MG63 (cell line): Measurements from ENCODE around the gene CYB5R2. TPM values are rescaled to one million over a fixed set of nuclear protein-coding genes. Genes with fewer than 3 reads are reported as not detected.
A peak's percentile ranks its signal among the peaks of the same experiment; 100 is the strongest.

Source experiments
- DNase-seq: peaks from one replicate; pipeline ENCODE4 v3.0.0-alpha.2; 2020
- H3K27me3 ChIP-seq: fragments of 250-450 bp; sonication (Bioruptor Pico); 2 replicates; pipeline ENCODE4 v1.5.1; 2020; ENCODE audit warnings: mild to moderate bottlenecking, moderate library complexity
- H3K36me3 ChIP-seq: fragments of 250-450 bp; sonication (Bioruptor Pico); 2 replicates; pipeline ENCODE4 v1.5.1; 2020; ENCODE audit warnings: mild to moderate bottlenecking, moderate library complexity
- H3K4me3 ChIP-seq: fragments of 250-450 bp; sonication (Bioruptor Pico); 2 replicates; pipeline ENCODE4 v1.5.1; 2020; ENCODE audit warnings: mild to moderate bottlenecking, moderate library complexity
- H3K9me3 ChIP-seq: fragments of 250-450 bp; sonication (Bioruptor Pico); 2 replicates; pipeline ENCODE4 v1.5.1; 2020; ENCODE audit warnings: mild to moderate bottlenecking, moderate library complexity
- total RNA-seq: library from RNA; depleted of rRNA; stranded (reverse); fragments of >200 nt; shearing (Covaris generic); gene quantifications from 2 replicates; pipeline ENCODE4 v1.2.3, GENCODE V29; 2014; ENCODE audit warnings: low replicate concordance

CYB5R2 gene
- total RNA-seq, 1 experiment from 2014 or later: 20.2 TPM

GRCh38 chr11:7654195-7654705, 19.1 kb downstream of the CYB5R2 start:
- H3K4me3 ChIP-seq: no peak overlapping the region
- H3K36me3 ChIP-seq: no peaks in the 10 kb centered on the region
- H3K27me3 ChIP-seq: no peaks in the 10 kb centered on the region
- H3K9me3 ChIP-seq: no peaks in the 10 kb centered on the region
- no peak for DNase-seq

GRCh38 chr11:7651700-7652099, 21.6 kb downstream of the CYB5R2 start:
- H3K9me3 ChIP-seq: no peaks in the 10 kb centered on the region
- no peaks in the 10 kb centered on the region for H3K36me3 ChIP-seq
- H3K27me3 ChIP-seq: no peaks in the 10 kb centered on the region
- H3K4me3 ChIP-seq: no peak overlapping the region
- DNase-seq: no peak

DNA sequence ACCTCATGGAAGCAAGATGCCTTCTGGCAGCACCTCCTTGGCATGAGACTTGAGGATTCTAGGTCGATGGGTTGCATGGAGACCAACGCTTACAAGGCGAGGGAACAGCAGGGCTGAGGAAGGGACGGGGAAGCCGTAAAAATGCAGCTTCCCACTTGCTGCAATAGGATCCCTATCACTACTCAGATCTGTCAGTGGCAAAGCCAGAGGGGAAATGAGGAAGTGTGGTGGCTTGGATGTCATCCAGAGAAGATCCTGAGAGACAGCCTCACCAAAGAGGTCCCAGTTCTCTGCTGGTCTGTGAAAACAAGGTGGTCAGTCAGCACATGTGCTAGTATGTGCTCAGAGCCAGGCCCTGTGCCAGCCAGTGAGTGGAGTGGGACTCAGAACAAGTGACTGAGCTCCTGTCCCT, 22.2 kb downstream of the CYB5R2 start:
- Histone ChIP-seq H3K4me3 (no peak overlapping the region), H3K27me3 (no peaks in the 10 kb centered on the region), H3K36me3 (no peaks in the 10 kb centered on the region), H3K9me3 (no peaks in the 10 kb centered on the region)
- no peak for DNase-seq

GRCh38 chr11:7648264-7648663, 25.0 kb downstream of the CYB5R2 start:
- Histone ChIP-seq H3K27me3 (no peaks in the 10 kb centered on the region), H3K9me3 (no peaks in the 10 kb centered on the region), H3K4me3 (no peak overlapping the region), H3K36me3 (no peaks in the 10 kb centered on the region)
- no peak for DNase-seq

- no peak for DNase-seq
- Histone ChIP-seq H3K27me3 (no peaks in the 10 kb centered on the region), H3K36me3 (no peaks in the 10 kb centered on the region), H3K9me3 (no peaks in the 10 kb centered on the region), H3K4me3 (no peak overlapping the region)
Measured at GRCh38 chr11:7646866-7647265, 26.4 kb downstream of the CYB5R2 start.

DNA sequence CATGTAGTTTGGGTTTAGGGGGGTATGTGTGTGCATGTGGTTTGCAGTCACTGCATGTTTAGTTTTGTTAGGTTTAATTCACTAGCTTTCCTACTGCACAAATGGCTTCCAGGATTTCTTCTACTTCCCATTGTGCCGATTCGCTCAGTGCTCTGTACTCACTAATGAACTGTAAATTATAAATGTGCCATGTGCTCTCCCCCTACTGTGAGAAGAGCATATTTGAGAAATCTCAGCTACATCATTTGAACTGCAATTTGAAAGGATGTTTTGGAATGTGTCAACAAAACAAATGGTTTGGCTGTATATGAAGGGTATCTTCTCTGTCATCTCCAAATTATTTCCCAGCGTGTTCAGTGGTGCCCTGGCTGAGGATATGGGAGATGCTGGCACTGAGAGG, 28.1 kb downstream of the CYB5R2 start:
- Histone ChIP-seq H3K27me3 (no peaks in the 10 kb centered on the region), H3K36me3 (no peaks in the 10 kb centered on the region), H3K9me3 (no peaks in the 10 kb centered on the region), H3K4me3 (no peak overlapping the region)
- DNase-seq: no peak

GRCh38 chr11:7643314-7643713, 30.0 kb downstream of the CYB5R2 start:
- H3K4me3 ChIP-seq: no peak overlapping the region
- no peak for DNase-seq
- no peaks in the 10 kb centered on the region for H3K36me3 ChIP-seq

DNA sequence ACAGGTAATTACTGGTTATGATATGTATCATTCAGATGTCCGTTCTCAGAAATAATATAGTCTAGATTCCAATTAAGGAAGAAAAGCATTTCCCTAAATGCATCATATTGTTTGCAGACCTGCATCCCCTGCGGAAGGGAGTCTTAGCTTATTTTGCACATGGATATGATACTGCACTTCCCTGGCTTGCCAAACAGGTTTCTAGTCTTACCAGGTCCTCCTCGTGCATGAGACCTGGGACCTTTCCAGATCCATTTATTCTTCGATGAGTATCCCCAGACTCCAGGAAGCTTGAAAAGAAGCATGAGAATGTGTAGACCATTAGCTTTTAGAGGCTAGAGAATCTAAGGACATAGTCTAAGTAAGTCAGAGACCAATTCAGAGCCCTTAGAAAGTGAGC, 30.6 kb downstream of the CYB5R2 start:
- Histone ChIP-seq H3K9me3 (no peaks in the 10 kb centered on the region), H3K36me3 (no peaks in the 10 kb centered on the region), H3K4me3 (no peak overlapping the region), H3K27me3 (no peaks in the 10 kb centered on the region)
- no peak for DNase-seq

More at GRCh38 chr11:7643314-7643713, 30.0 kb downstream of the CYB5R2 start:
- no peaks in the 10 kb centered on the region for H3K9me3 ChIP-seq
- no peaks in the 10 kb centered on the region for H3K27me3 ChIP-seq

DNA sequence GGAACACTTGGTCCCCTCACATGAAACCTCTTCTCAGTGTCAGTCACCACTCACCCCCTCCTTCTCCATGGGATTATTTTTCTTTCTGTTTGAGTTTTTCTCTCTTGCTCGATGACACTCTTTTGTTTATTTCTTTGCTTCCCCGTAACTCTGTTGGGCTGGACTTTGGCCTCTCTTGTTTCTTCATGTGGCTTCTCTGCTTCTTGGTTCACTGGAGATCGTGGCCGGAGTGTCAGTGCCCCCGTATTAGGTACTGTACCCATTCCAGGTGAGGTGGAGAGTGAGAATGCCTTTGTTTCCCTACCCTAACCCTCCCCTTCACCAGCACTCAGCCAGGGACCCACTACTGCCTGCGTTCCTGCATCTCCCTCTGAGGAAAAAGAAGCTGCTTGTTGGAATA, 32.5 kb downstream of the CYB5R2 start:
- Histone ChIP-seq H3K36me3 (no peaks in the 10 kb centered on the region), H3K4me3 (no peak overlapping the region), H3K27me3 (no peaks in the 10 kb centered on the region), H3K9me3 (no peaks in the 10 kb centered on the region)
- DNase-seq: no peak

- no peak overlapping the region for H3K4me3 ChIP-seq
- no peaks in the 10 kb centered on the region for H3K27me3 ChIP-seq
- no peaks in the 10 kb centered on the region for H3K36me3 ChIP-seq
- no peaks in the 10 kb centered on the region for H3K9me3 ChIP-seq
- DNase-seq: no peak
Measured at GRCh38 chr11:7639643-7640025, 33.7 kb downstream of the CYB5R2 start.

DNA sequence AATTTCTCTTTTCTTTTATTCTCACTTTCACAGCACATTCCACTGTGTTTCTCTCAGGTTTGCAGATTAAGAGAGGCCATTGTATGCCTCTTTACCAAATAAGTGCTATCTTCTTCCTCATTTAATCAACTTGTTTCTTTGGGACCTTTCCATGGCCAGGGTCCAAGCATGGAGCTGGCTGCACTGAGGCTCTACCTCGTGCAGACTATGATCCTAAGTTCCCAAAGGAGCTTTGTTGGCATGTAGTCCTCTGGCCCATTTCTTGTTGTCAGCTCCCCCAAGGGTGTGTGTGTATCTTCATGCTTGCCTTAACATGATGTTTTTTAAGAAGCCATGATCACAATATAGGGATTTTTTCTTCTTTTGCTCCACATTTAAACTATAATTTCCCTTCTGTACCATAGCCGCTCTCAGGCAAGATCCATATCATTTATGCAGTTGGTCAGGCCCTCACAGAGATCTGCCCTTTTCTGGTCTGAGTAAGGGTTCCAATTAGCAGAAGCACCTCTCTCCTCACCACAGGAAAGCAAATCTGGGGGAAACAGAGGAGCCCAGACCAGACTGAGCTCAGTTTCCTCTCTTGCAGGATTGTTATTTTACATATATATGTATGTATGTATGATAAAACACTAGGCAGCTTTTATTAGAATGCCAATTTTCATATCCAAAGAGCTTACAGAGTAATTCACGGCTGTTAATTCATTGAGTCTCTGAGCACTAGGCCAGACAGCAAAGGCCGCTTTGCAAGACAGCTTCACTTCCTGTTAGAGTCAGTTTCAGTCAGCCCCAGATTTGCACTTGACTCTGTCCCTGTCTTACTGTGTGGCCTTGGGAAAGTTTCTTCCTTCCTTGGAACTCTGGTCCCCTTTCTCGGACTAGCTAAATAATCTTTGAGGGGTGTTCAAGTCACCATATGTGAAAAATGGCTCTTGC, 34.3 kb downstream of the CYB5R2 start:
- H3K9me3 ChIP-seq: no peaks in the 10 kb centered on the region
- H3K27me3 ChIP-seq: no peaks in the 10 kb centered on the region
- no peak for DNase-seq
- no peaks in the 10 kb centered on the region for H3K36me3 ChIP-seq
- no peak overlapping the region for H3K4me3 ChIP-seq

DNA sequence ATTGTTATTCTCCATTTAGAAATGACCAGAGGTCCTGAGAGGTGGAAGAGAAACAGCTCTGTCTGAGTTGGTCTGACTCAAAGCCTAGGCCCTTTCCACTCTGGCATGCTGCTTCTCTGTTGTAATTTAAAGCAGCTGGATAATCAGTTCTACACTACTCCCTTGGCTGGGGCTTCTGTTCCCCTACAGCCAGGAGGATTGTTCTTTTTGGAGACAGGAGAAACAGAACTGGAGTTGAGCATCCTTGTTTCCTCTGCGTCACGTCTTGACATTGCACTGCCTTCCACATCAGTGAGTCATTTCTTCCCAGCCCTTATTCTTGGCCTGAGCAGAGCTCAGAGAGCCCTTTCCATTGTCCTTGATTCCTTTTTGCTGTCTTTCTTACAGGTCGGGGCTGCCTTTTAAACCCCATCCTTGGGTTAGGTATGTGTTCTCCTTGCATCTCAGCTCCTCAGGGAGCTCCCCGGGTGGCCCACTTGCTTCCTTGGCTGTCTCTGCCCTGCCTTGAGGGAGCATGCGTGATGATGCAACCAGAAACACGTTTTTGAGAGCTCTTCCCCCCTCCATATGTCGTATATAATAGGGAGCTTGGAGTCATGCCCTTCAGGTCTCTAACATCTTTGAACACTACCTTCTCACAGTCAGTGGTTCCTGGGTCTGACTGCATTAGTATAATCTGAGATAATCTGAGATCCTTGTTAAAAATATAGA, 35.7 kb downstream of the CYB5R2 start:
- no peak overlapping the region for H3K4me3 ChIP-seq
- DNase-seq: no peak
- H3K27me3 ChIP-seq: no peaks in the 10 kb centered on the region
- H3K36me3 ChIP-seq: no peaks in the 10 kb centered on the region
- H3K9me3 ChIP-seq: no peaks in the 10 kb centered on the region

DNA sequence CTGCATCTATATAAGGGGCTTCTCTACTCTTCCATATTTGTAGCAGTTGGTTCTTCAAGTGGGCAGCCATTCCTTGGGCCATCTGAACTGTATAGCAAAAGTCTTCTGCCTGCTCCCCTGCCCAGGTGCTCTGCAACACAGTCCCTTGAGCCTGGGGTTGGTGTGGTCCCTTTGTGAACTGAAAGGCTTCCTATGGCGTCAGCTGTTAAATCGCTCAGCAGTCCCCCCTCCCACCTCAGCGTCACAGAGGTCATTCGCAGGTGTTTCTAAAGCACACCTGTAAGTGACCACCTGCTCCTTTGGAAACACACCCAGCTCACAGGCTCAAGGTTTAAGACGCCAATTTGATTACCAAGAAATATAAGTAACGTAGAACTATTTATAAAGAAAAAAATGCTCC, 37.0 kb downstream of the CYB5R2 start:
- Histone ChIP-seq H3K9me3 (no peaks in the 10 kb centered on the region), H3K36me3 (no peaks in the 10 kb centered on the region), H3K4me3 (no peak overlapping the region), H3K27me3 (no peaks in the 10 kb centered on the region)
- no peak for DNase-seq

DNA sequence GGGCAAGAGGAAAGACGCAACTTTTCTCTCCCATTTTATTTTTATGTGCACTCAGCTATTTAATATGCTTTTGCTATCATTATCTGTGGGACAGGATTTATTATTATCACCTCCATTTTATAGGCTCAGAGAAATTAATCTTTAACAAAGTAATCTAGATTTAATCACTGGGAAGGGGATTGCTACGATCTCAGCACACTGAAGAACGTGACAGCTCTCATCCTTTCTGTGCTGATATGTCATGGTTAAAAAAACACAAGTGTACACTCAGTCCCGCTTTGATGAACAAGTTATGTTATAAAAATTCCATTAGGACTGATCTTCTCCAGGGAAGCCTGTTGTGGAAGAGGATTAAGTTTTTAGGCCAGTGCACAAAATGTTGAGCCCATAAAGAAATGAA, 37.6 kb downstream of the CYB5R2 start:
- Histone ChIP-seq H3K27me3 (no peaks in the 10 kb centered on the region), H3K36me3 (no peaks in the 10 kb centered on the region), H3K4me3 (no peak overlapping the region), H3K9me3 (no peaks in the 10 kb centered on the region)
- DNase-seq: no peak

DNA sequence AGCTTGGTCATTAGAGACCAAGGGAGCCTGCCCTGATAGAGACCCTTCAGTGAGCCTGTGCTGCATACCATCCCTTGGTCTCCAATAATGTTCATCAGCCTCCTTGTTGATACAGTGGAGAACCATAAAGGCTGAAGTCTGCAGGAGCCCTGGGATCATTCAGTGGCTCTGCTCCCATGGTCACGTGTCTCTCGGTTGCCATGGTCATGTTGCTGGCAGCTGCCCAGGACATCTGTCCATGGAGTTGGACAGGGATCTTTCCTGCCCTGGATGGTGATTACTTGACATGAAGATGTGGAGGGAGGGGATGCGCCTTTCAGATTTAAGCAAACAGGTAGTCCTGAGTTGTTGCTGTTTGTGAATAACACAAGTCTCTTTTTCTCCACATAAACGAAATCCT, 38.2 kb downstream of the CYB5R2 start:
- Histone ChIP-seq H3K4me3 (no peak overlapping the region), H3K36me3 (no peaks in the 10 kb centered on the region), H3K9me3 (no peaks in the 10 kb centered on the region), H3K27me3 (no peaks in the 10 kb centered on the region)
- no peak for DNase-seq

DNA sequence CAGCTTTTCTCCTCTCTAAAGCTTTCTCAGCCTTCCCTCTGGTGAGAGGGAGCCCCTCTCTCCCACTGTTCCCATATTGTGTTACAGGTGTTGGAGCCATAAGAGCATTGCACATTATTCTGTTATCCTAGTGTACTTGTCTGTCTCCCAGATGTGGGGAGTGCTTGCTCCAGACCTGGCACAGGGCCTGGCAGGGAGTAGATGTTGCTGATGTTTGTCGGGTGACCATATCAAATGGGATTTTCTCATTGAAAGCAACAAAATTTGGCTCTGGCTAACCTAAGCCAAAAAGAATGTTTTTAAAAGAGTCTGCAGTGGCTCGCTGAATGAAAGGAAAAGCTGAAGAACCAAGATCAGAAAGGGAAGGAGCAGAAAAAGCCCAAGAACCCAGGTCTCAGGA, 41.1 kb downstream of the CYB5R2 start:
- no peak for DNase-seq
- H3K36me3 ChIP-seq: no peaks in the 10 kb centered on the region
- no peak overlapping the region for H3K4me3 ChIP-seq
- H3K9me3 ChIP-seq: no peaks in the 10 kb centered on the region
- H3K27me3 ChIP-seq: no peaks in the 10 kb centered on the region

GRCh38 chr11:7630002-7630401, 43.3 kb downstream of the CYB5R2 start:
- H3K36me3 ChIP-seq: no peaks in the 10 kb centered on the region

GRCh38 chr11:7628660-7629059, 44.6 kb downstream of the CYB5R2 start:
- no peak for DNase-seq
- Histone ChIP-seq H3K9me3 (no peaks in the 10 kb centered on the region), H3K4me3 (no peak overlapping the region), H3K36me3 (no peaks in the 10 kb centered on the region), H3K27me3 (no peaks in the 10 kb centered on the region)

More at GRCh38 chr11:7630002-7630401, 43.3 kb downstream of the CYB5R2 start:
- H3K9me3 ChIP-seq: no peaks in the 10 kb centered on the region
- H3K27me3 ChIP-seq: no peaks in the 10 kb centered on the region
- DNase-seq: peak; percentile 45
- H3K4me3 ChIP-seq: no peak overlapping the region
